ENCODE results near the gene CCNY. TPM values are rescaled to one million over a fixed set of nuclear protein-coding genes. Genes with fewer than 3 reads are reported as not detected.

CCNY gene
- total RNA-seq, 2 donors from 2014 or later, result 31.6 to 54.0 TPM

- Histone ChIP-seq H3K4me1 (replicated peaks) (no peaks in the 10 kb centered on the region), H3K9me3 (no peaks in the 10 kb centered on the region), H3K4me3 (no peak overlapping the region), H3K27ac (no peak overlapping the region), H3K27me3 (replicated peaks; ENCODE audit: insufficient read depth) (no peaks in the 10 kb centered on the region), H3K36me3 (no peaks in the 10 kb centered on the region)
- TF ChIP-seq POLR2A (IDR thresholded peaks at IDR 0.05) (no peak), POLR2AphosphoS5 (IDR thresholded peaks at IDR 0.05) (no peak)
- TF ChIP-seq, protein P1, sequence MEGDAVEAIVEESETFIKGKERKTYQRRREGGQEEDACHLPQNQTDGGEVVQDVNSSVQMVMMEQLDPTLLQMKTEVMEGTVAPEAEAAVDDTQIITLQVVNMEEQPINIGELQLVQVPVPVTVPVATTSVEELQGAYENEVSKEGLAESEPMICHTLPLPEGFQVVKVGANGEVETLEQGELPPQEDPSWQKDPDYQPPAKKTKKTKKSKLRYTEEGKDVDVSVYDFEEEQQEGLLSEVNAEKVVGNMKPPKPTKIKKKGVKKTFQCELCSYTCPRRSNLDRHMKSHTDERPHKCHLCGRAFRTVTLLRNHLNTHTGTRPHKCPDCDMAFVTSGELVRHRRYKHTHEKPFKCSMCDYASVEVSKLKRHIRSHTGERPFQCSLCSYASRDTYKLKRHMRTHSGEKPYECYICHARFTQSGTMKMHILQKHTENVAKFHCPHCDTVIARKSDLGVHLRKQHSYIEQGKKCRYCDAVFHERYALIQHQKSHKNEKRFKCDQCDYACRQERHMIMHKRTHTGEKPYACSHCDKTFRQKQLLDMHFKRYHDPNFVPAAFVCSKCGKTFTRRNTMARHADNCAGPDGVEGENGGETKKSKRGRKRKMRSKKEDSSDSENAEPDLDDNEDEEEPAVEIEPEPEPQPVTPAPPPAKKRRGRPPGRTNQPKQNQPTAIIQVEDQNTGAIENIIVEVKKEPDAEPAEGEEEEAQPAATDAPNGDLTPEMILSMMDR (IDR thresholded peaks at IDR 0.05), result no peak
- WGBS, result 92% methylated on average over 9 of the region's 9 CpGs
- intact Hi-C loops (cut with DNase I), result no loop called here
- no peak for DNase-seq (ENCODE audit: low spot score)
Observed at GRCh38 chr10:35488228-35488627, 151.9 kb downstream of the CCNY start.

DNA sequence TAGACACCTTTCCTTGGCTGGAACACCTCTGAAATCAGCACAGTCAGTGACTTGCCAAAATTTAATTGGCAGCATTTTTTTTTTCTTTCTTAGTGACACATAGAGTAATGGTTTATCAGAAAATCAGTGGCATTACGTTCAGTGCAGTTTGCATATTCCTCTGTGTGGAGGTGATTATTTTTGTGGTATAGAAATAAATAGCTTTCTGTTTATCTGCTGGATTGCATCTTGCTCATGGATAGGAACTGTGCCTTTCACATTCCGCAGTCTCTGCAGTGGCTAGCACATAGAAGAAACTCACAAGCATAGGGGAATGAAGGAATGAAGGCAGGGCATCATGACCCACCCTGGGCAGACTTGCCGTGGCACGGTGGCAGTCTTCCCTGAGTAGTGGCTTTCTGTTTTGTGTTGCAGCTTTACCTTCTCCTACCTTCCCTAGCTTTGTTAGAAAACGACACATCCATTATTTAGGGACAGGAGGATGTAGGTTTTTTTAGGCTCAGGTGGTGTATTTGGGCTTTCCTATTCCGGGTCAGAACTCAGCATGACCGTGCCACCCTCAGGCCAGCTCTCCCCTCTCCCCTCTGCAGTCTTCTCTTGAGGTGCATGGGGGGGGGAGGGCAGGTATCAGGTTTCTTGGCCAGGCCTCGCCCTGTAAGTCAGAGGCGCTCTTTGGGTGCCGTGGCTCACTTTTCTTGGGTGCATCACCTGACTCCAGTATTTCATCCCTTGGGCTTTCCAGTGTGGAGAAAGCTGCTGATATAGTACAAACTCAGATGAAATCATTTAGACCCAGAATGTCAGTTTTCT lies 156.3 kb downstream of the CCNY start:
- no peak overlapping the region for H3K4me3 ChIP-seq
- intact Hi-C loops (cut with DNase I), result no loop called here
- H3K27me3 ChIP-seq (replicated peaks; ENCODE audit: insufficient read depth), result no peaks in the 10 kb centered on the region
- WGBS, result 50% methylated on average over 10 of the region's 10 CpGs
- TF ChIP-seq POLR2A (IDR thresholded peaks at IDR 0.05) (no peak), POLR2AphosphoS5 (IDR thresholded peaks at IDR 0.05) (no peak)
- TF ChIP-seq, protein P1 (IDR thresholded peaks at IDR 0.05), result no peak
- peaks cover 5% of the 10 kb centered on the region for H3K4me1 ChIP-seq (replicated peaks)
- no peak overlapping the region for H3K27ac ChIP-seq
- DNase-seq (ENCODE audit: low spot score), result no peak
- H3K9me3 ChIP-seq, result no peaks in the 10 kb centered on the region
- no peaks in the 10 kb centered on the region for H3K36me3 ChIP-seq

DNA sequence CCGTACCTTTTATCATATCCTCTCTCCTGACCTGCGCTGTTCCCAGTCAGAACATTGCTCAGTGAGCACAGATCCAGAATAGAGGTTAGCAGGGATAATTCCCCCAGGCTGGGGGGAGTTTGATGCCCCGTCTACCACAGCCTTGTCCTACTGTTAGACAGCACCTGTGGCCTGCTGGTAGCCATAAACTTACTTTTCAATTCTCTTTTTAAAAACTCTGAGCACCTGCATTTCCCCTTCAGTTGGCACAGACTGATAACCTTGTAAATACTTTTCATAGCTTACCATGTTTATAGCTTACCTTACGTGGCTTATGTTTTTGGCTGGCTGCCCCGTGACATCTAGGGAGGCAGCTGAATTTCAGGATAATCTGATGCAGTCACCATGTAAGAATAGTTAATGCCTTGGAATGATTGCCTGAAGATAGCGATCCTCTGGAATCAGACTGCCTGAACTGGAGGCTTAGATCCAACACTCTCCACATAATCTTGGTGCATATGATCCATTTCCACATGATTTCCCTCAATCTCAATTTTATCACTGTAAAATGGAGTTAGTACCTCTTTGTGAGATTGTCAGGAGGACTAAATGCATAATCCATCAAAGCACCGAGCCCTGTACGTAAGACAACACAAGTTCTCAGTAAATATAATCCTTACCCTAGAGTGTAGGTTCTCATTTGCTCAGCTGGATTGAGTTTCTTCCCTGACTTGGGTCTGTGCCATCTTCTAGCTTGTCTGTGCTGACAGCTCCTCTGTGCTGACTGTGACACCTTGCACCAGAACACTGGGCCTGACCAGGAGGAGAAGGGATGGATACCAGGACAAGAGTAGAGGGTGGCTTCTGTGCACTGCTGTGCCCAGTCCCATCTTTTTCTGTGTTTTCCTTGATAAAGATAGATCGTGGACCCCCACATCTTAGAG lies 157.1 kb downstream of the CCNY start:
- intact Hi-C loops (cut with DNase I), result no loop called here
- peaks cover 5% of the 10 kb centered on the region for H3K4me1 ChIP-seq (replicated peaks)

DNA sequence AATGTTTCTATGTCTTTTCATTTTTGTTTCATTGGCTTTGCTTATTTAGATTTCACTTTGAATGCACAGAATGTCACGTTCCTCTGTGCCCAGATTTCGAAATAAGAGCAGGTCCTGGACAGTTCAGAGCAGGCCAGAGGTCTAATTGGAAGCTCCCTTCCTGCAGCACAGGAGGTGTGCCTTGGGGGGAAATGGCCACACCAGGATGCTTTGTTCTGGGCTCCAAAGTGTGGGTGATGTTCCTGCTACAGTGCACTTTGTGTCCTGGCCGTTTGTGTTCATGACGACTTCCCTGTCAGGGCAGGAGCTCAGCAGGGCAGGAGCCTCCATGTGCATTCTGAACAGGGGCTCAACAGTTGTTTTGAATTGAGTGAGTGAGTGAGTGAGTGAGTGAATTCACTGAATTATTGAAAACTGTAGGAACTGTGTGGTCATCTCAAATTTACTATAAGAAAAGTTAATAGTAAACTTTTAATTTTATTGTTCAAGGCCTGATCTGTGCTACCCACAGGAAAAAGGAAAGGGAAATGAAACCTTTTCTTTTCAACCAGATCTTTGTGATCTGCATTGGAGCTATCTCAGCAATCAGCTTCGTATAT lies 159.3 kb downstream of the CCNY start:
- WGBS, result 29% methylated on average over 5 of the region's 5 CpGs
- TF ChIP-seq, protein P1 (IDR thresholded peaks at IDR 0.05), result no peak
- peak; percentile 13 for TF ChIP-seq POLR2AphosphoS5 (IDR thresholded peaks at IDR 0.05)
- Histone ChIP-seq H3K9me3 (no peaks in the 10 kb centered on the region), H3K36me3 (no peaks in the 10 kb centered on the region), H3K4me1 (replicated peaks) (peaks cover 5% of the 10 kb centered on the region), H3K27ac (no peak overlapping the region), H3K27me3 (replicated peaks; ENCODE audit: insufficient read depth) (no peaks in the 10 kb centered on the region), H3K4me3 (no peak overlapping the region)
- DNase-seq (ENCODE audit: low spot score), result no peak
- intact Hi-C loops (cut with DNase I), result no loop called here

More for the DNA sequence above, 157.1 kb downstream of the CCNY start:
- Histone ChIP-seq H3K27ac (no peak overlapping the region), H3K9me3 (no peaks in the 10 kb centered on the region), H3K36me3 (no peaks in the 10 kb centered on the region), H3K4me3 (no peak overlapping the region), H3K27me3 (replicated peaks; ENCODE audit: insufficient read depth) (no peaks in the 10 kb centered on the region)
- peak; percentile 81 for DNase-seq (ENCODE audit: low spot score)
- TF ChIP-seq, protein P1 (IDR thresholded peaks at IDR 0.05), result no peak
- TF ChIP-seq POLR2AphosphoS5 (IDR thresholded peaks at IDR 0.05) (peak; percentile 66), POLR2A (IDR thresholded peaks at IDR 0.05) (no peak)
- WGBS, result 38% methylated on average over 9 of the region's 9 CpGs

Data from prostate gland (tissue), 2 donors.